Measurements from ENCODE around the gene COMMD2. TPM values are rescaled to one million over a fixed set of nuclear protein-coding genes. Genes with fewer than 3 reads are reported as not detected.
A peak's percentile ranks its signal among the peaks of the same experiment; 100 is the strongest.

The COMMD2 gene
- total and polyA plus RNA-seq, 2 of the 4 experiments (the other 2 are of a cell fraction), result 23.6 to 46.1 TPM

DNA sequence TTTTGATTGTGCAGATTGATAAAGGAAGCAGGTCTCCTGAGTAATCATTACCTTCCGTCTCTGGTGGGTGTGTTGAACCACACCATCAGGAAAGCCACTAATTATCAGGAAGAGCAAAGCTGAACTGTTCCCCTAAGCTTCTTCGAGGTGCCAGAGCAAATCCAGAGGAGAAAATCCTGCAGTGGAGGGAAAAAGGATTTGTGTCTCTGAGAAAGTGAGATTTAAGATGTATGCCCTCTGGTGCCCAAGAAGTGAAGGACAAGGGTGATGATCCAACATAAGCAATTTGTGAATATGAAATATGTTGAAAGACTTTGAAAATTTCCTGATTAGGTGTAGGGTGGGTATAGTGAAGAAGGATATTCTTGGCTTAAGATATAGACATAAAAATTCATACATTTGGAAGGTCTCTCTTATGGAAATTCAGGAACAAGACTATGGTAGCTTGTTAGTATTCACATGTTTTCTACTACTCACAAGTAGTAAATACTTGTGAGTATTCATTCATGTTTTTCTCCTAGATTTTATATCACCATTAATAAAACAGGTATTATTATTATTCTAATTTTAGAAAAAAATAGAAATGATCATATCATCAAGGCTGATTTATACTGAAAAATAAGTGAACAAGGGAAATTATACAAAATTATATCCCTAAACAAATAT is 34.8 kb downstream of the COMMD2 start:
- Histone ChIP-seq H2BK5ac (ENCODE audit: low read depth, low read length, poor library complexity, severe bottlenecking) (no peak overlapping the region), H2AFZ (replicated peaks; ENCODE audit: low read length, poor library complexity) (peak overlapping the region; percentile 57), H3K18ac (ENCODE audit: low read depth, low read length) (no peak overlapping the region), H3K9me3 (ENCODE audit: control insufficient read depth, insufficient read depth, low read length) (no peaks in the 10 kb centered on the region), H3K4ac (ENCODE audit: low read depth, low read length) (peak overlapping the region; percentile 84; the same call in 1 of the 2 replicates), H4K20me1 (ENCODE audit: insufficient read depth, low read length) (no peaks in the 10 kb centered on the region), H2AK9ac (replicated peaks; ENCODE audit: low read depth, low read length, poor library complexity) (no peak overlapping the region), H3K23ac (ENCODE audit: low read depth, low read length) (peak overlapping the region; percentile 67; the same call in 1 of the 2 replicates), H4K5ac (ENCODE audit: low read depth, low read length) (no peak overlapping the region), H3K9me1 (ENCODE audit: insufficient read depth, low read length) (no peaks in the 10 kb centered on the region), H3K27me3 (ENCODE audit: control insufficient read depth, insufficient read depth, low read length) (no peaks in the 10 kb centered on the region), H3K56ac (ENCODE audit: extremely low read depth, insufficient read depth, low read length) (no peak overlapping the region), H3K14ac (replicated peaks; ENCODE audit: low read depth, low read length) (peak overlapping the region; percentile 92; the same call in 1 of the 2 replicates), H2BK120ac (ENCODE audit: low read depth, low read length) (peak overlapping the region; percentile 88), H3K4me1 (ENCODE audit: control insufficient read depth, insufficient read depth, low read length) (no peaks in the 10 kb centered on the region), H4K91ac (ENCODE audit: insufficient read depth, low read depth, low read length) (no peak overlapping the region), H3K27ac (ENCODE audit: insufficient read depth, low read length) (no peak overlapping the region), H2BK20ac (ENCODE audit: low read depth, low read length) (peak overlapping the region; percentile 72; the same call in 1 of the 2 replicates), H3K4me2 (ENCODE audit: low read depth, low read length) (no peak overlapping the region), H3K9ac (ENCODE audit: low read depth, low read length) (no peak overlapping the region), H2AK5ac (ENCODE audit: low read depth, low read length) (no peak overlapping the region), H3K36me3 (ENCODE audit: control insufficient read depth, insufficient read depth, low read length) (no peaks in the 10 kb centered on the region), H4K8ac (ENCODE audit: low read depth in 2 of 2, low read length in 2 of 2) (peak overlapping the region in 1 of 2 experiments; percentile 55; a peak in 1 of 4 replicates), H2BK15ac (ENCODE audit: low read depth, low read length) (no peak overlapping the region; the same call in 2 of the 3 replicates), H3K79me1 (ENCODE audit: low read depth in 1 of 2, low read length in 2 of 2) (no peaks in the 10 kb centered on the region; a peak in 1 of 4 replicates), H3K4me3 (ENCODE audit: insufficient read depth, low read depth, low read length) (no peak overlapping the region)
- ATAC-seq (ENCODE audit: low read depth) (peak; percentile 85), DNase-seq (peak; percentile 82)
- CTCF ChIA-PET, result interaction anchor here (0.6 to 2.3 kb wide), 17 partner anchors 10 to 229 kb away, joined by 3 to 17 read pairs (median 3); partner anchors contain the start of gene WWTR1
- no peak for TF ChIP-seq NFE2L2 (IDR thresholded peaks at IDR 0.05; ENCODE audit: low read depth, low read length)
- peak; percentile 81 for TF ChIP-seq RAD21 (IDR thresholded peaks at IDR 0.05; ENCODE audit: low read length)
- TF ChIP-seq, protein P1, sequence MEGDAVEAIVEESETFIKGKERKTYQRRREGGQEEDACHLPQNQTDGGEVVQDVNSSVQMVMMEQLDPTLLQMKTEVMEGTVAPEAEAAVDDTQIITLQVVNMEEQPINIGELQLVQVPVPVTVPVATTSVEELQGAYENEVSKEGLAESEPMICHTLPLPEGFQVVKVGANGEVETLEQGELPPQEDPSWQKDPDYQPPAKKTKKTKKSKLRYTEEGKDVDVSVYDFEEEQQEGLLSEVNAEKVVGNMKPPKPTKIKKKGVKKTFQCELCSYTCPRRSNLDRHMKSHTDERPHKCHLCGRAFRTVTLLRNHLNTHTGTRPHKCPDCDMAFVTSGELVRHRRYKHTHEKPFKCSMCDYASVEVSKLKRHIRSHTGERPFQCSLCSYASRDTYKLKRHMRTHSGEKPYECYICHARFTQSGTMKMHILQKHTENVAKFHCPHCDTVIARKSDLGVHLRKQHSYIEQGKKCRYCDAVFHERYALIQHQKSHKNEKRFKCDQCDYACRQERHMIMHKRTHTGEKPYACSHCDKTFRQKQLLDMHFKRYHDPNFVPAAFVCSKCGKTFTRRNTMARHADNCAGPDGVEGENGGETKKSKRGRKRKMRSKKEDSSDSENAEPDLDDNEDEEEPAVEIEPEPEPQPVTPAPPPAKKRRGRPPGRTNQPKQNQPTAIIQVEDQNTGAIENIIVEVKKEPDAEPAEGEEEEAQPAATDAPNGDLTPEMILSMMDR (conservative IDR thresholded peaks at IDR 0.05; ENCODE audit: low read depth, low read length), result peak; percentile 78
- TF ChIP-seq SMC3 (IDR thresholded peaks at IDR 0.05; ENCODE audit: low read depth, low read length), result peak; percentile 96
- TF ChIP-seq CHD1 (IDR thresholded peaks at IDR 0.05; ENCODE audit: low read depth, low read length), result no peak
- in situ Hi-C loops (cut with MboI; ENCODE audit: low sequenced_read_pairs), result loop anchor here (5.0 to 25.0 kb wide), 3 partner anchors 205 to 755 kb away; no protein-coding TSS in a partner anchor
- no CpG with 5 or more reads among the region's 2 CpGs for WGBS, 2 experiments (ENCODE audit: extremely low coverage in 2 of 2, insufficient read length in 1 of 2)
- no TSS peak for BruUV-seq (replicated peaks)
- dilution Hi-C loops (cut with HindIII; ENCODE audit: low sequenced_read_pairs, unreplicated experiment), result no loop called here
- intact Hi-C loops (cut with micrococcal nuclease), result loop anchor here (1.0 to 2.0 kb wide), 5 partner anchors 59 to 223 kb away; partner anchors contain the start of gene WWTR1
- POLR2A ChIA-PET (ENCODE audit: unreplicated experiment), result interaction anchor here (1.3 kb wide), 1 partner anchor 61 kb away, joined by 4 read pairs; no protein-coding TSS in a partner anchor

Data from IMR-90 (cell line).